GM21390 (cell line): ENCODE data around the gene CCDC192.
"Not testable (repeated sequence)": the region's sequence is repeated elsewhere in the genome, so short reads cannot be mapped to it uniquely, and the experiment has no call there.

Experiments used
- ATAC-seq: cut with Tn5 transposase; IDR thresholded peaks from one replicate; pipeline ENCODE4 v1.9.1; 2021; ENCODE audit not compliant: unreplicated experiment

CCDC192 gene

GRCh38 chr5:127702926-127703561 is at the start of gene CCDC192:
CCDC192 (plus strand) TSS chr5:127703391; CDS start chr5:127703446, 55 bp downstream.
- ATAC-seq: no peak

GRCh38 chr5:127656825-127657224 is 46.4 kb upstream of the CCDC192 start:
- no peak for ATAC-seq

- no peak for ATAC-seq
Observed at GRCh38 chr5:127660047-127660733, 43.0 kb upstream of the CCDC192 start.

GRCh38 chr5:127664093-127664492 is 39.1 kb upstream of the CCDC192 start:
- ATAC-seq: no peak

GRCh38 chr5:127665641-127666040 is 37.5 kb upstream of the CCDC192 start:
- ATAC-seq: no peak

- ATAC-seq: no peak
Observed at GRCh38 chr5:127666043-127666716, 37.0 kb upstream of the CCDC192 start.

GRCh38 chr5:127667926-127668325 is 35.3 kb upstream of the CCDC192 start:
- ATAC-seq: no peak

GRCh38 chr5:127671218-127671617 is 32.0 kb upstream of the CCDC192 start:
- ATAC-seq: no peak

- no peak for ATAC-seq
Observed at GRCh38 chr5:127673117-127673800, 29.9 kb upstream of the CCDC192 start.

GRCh38 chr5:127676951-127677350 is 26.2 kb upstream of the CCDC192 start:
- not testable (repeated sequence) for ATAC-seq

- not testable (repeated sequence) for ATAC-seq
Observed at GRCh38 chr5:127679691-127680330, 23.4 kb upstream of the CCDC192 start.

GRCh38 chr5:127680595-127680994 is 22.6 kb upstream of the CCDC192 start:
- no peak for ATAC-seq

GRCh38 chr5:127683008-127683407 is 20.2 kb upstream of the CCDC192 start:
- ATAC-seq: no peak

GRCh38 chr5:127684726-127685467 is 18.3 kb upstream of the CCDC192 start:
- ATAC-seq: no peak

- ATAC-seq: no peak
Observed at GRCh38 chr5:127685662-127686061, 17.5 kb upstream of the CCDC192 start.

- ATAC-seq: no peak
Observed at GRCh38 chr5:127686424-127686823, 16.8 kb upstream of the CCDC192 start.

GRCh38 chr5:127694518-127695171 is 8.5 kb upstream of the CCDC192 start:
- ATAC-seq: no peak

GRCh38 chr5:127695346-127695745 is 7.8 kb upstream of the CCDC192 start:
- no peak for ATAC-seq

- ATAC-seq: no peak
Observed at GRCh38 chr5:127696683-127697082, 6.5 kb upstream of the CCDC192 start.
